GM23338 (cell line): Measurements from ENCODE around the gene UBE2F.

ENCODE experiments used
- CREB1 ChIP-seq: fragments of 250-450 bp; sonication (Bioruptor Pico); IDR thresholded peaks from 2 replicates; pipeline ENCODE4 v1.5.0; 2020; ENCODE audit warnings: low read depth, mild to moderate bottlenecking, moderate library complexity
- CTCF ChIP-seq, 2 experiments: fragments of 200-600 bp in 1 of 2; sonication (generic) in 1 of 2; conservative IDR thresholded peaks; 2 replicates each; pipeline versions ENCODE4 v1.5.1 to v1.6.1; 2016 to 2017; ENCODE audit warnings: antibody characterized with exemption in 2 of 2, low read depth in 2 of 2, mild to moderate bottlenecking in 2 of 2, moderate library complexity in 1 of 2
- EZH2 ChIP-seq: fragments of 200-600 bp; sonication (generic); IDR thresholded peaks from one replicate; pipeline ENCODE4 v1.8.0; 2017; ENCODE audit warnings: antibody characterized with exemption, mild to moderate bottlenecking, low read depth; ENCODE audit not compliant: unreplicated experiment
- JUNB ChIP-seq: IDR thresholded peaks from one replicate; pipeline ENCODE4 v1.6.1; 2016; ENCODE audit warnings: antibody characterized with exemption; ENCODE audit not compliant: unreplicated experiment
- NANOG ChIP-seq: IDR thresholded peaks from 2 replicates; pipeline ENCODE4 v1.6.1; 2016; ENCODE audit warnings: antibody characterized with exemption, borderline replicate concordance
- POLR2AphosphoS5 ChIP-seq: IDR thresholded peaks from 2 replicates; pipeline ENCODE4 v1.6.1; 2016; ENCODE audit warnings: antibody characterized with exemption, low read depth
- ZNF462 ChIP-seq: fragments of 250-450 bp; sonication (Bioruptor Pico); IDR thresholded peaks from 2 replicates; pipeline ENCODE4 v1.5.0; 2020; ENCODE audit warnings: mild to moderate bottlenecking, moderate library complexity
- TF ChIP-seq, protein P1 (sequence below): IDR thresholded peaks from one replicate; pipeline ENCODE4 v1.6.1; 2018; ENCODE audit warnings: antibody characterized with exemption; ENCODE audit not compliant: unreplicated experiment

GRCh38 chr2:237927986-237928385 is 38.8 kb upstream of the UBE2F start:
- no peak for TF ChIP-seq CREB1 (CRISPR knock-in tag)
- no peak for TF ChIP-seq CTCF (conservative IDR thresholded peaks at IDR 0.05; ENCODE audit: low read depth in 2 of 2)
- TF ChIP-seq ZNF462 (CRISPR knock-in tag), result no peak
- TF ChIP-seq JUNB, result no peak
- no peak for TF ChIP-seq POLR2AphosphoS5
- TF ChIP-seq, protein P1, sequence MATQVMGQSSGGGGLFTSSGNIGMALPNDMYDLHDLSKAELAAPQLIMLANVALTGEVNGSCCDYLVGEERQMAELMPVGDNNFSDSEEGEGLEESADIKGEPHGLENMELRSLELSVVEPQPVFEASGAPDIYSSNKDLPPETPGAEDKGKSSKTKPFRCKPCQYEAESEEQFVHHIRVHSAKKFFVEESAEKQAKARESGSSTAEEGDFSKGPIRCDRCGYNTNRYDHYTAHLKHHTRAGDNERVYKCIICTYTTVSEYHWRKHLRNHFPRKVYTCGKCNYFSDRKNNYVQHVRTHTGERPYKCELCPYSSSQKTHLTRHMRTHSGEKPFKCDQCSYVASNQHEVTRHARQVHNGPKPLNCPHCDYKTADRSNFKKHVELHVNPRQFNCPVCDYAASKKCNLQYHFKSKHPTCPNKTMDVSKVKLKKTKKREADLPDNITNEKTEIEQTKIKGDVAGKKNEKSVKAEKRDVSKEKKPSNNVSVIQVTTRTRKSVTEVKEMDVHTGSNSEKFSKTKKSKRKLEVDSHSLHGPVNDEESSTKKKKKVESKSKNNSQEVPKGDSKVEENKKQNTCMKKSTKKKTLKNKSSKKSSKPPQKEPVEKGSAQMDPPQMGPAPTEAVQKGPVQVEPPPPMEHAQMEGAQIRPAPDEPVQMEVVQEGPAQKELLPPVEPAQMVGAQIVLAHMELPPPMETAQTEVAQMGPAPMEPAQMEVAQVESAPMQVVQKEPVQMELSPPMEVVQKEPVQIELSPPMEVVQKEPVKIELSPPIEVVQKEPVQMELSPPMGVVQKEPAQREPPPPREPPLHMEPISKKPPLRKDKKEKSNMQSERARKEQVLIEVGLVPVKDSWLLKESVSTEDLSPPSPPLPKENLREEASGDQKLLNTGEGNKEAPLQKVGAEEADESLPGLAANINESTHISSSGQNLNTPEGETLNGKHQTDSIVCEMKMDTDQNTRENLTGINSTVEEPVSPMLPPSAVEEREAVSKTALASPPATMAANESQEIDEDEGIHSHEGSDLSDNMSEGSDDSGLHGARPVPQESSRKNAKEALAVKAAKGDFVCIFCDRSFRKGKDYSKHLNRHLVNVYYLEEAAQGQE, result no peak
- TF ChIP-seq NANOG, result no peak
- TF ChIP-seq EZH2, result no peak
